Measurements from ENCODE around the gene ARHGEF16.

The ARHGEF16 gene

GRCh38 chr1:3465091-3465934 is 10.8 kb downstream of the ARHGEF16 start:
- in situ Hi-C loops (cut with HindIII; ENCODE audit: low sequenced_read_pairs) = no loop called here

- in situ Hi-C loops (cut with HindIII; ENCODE audit: low sequenced_read_pairs) = no loop called here
Observed at GRCh38 chr1:3465935-3466321, 11.5 kb downstream of the ARHGEF16 start.

- in situ Hi-C loops (cut with HindIII; ENCODE audit: low sequenced_read_pairs) = no loop called here
Observed at GRCh38 chr1:3466366-3467075, 12.1 kb downstream of the ARHGEF16 start.

- in situ Hi-C loops (cut with HindIII; ENCODE audit: low sequenced_read_pairs) = no loop called here
Observed at GRCh38 chr1:3467096-3468036, 12.9 kb downstream of the ARHGEF16 start.

GRCh38 chr1:3468236-3469103 is 14.0 kb downstream of the ARHGEF16 start:
- in situ Hi-C loops (cut with HindIII; ENCODE audit: low sequenced_read_pairs) = no loop called here

GRCh38 chr1:3469104-3469848 is 14.8 kb downstream of the ARHGEF16 start:
- in situ Hi-C loops (cut with HindIII; ENCODE audit: low sequenced_read_pairs) = no loop called here

- in situ Hi-C loops (cut with HindIII; ENCODE audit: low sequenced_read_pairs) = no loop called here
Observed at GRCh38 chr1:3469849-3470649, 15.6 kb downstream of the ARHGEF16 start.

- in situ Hi-C loops (cut with HindIII; ENCODE audit: low sequenced_read_pairs) = no loop called here
Observed at GRCh38 chr1:3470650-3471355, 16.3 kb downstream of the ARHGEF16 start.

GRCh38 chr1:3471356-3472087 is 17.1 kb downstream of the ARHGEF16 start:
- in situ Hi-C loops (cut with HindIII; ENCODE audit: low sequenced_read_pairs) = no loop called here

GRCh38 chr1:3472088-3472850 is 17.8 kb downstream of the ARHGEF16 start:
- in situ Hi-C loops (cut with HindIII; ENCODE audit: low sequenced_read_pairs) = no loop called here

- in situ Hi-C loops (cut with HindIII; ENCODE audit: low sequenced_read_pairs) = no loop called here
Observed at GRCh38 chr1:3472906-3473305, 18.4 kb downstream of the ARHGEF16 start.

GRCh38 chr1:3473381-3473844 is 18.9 kb downstream of the ARHGEF16 start:
- in situ Hi-C loops (cut with HindIII; ENCODE audit: low sequenced_read_pairs) = no loop called here

- in situ Hi-C loops (cut with HindIII; ENCODE audit: low sequenced_read_pairs) = no loop called here
Observed at GRCh38 chr1:3474016-3474415, 19.6 kb downstream of the ARHGEF16 start.

- in situ Hi-C loops (cut with HindIII; ENCODE audit: low sequenced_read_pairs) = no loop called here
Observed at GRCh38 chr1:3474421-3474820, 20.0 kb downstream of the ARHGEF16 start.

- in situ Hi-C loops (cut with HindIII; ENCODE audit: low sequenced_read_pairs) = no loop called here
Observed at GRCh38 chr1:3475839-3476573, 21.5 kb downstream of the ARHGEF16 start.

- in situ Hi-C loops (cut with HindIII; ENCODE audit: low sequenced_read_pairs) = no loop called here
Observed at GRCh38 chr1:3476666-3477065, 22.2 kb downstream of the ARHGEF16 start.

Data from DLD1 (cell line).